Memory B cell (primary cell): Measurements from ENCODE around the gene NPM3.
"Not testable (repeated sequence)": the region's sequence is repeated elsewhere in the genome, so short reads cannot be mapped to it uniquely, and the experiment has no call there.

Experiments
- ATAC-seq: fragments of 150-1000 bp; cut with Tn5 transposase; 2 replicates; pipeline ENCODE4 v1.10.0; 2021; ENCODE audit warnings: low read depth, mild to moderate bottlenecking, moderate library complexity
- DNase-seq, 2 donors: peaks; one replicate each; pipeline ENCODE4 v3.0.0; 2022; ENCODE audit warnings: low spot score in 2 of 2
- H3K27ac Mint-ChIP-seq: one replicate; pipeline ENCODE4 v1.8.0; 2022; ENCODE audit warnings: mild to moderate bottlenecking, moderate library complexity, mixed read lengths
- H3K27me3 Mint-ChIP-seq: one replicate; pipeline ENCODE4 v1.8.0; 2022; ENCODE audit warnings: mixed read lengths
- H3K36me3 Mint-ChIP-seq: one replicate; pipeline ENCODE4 v1.8.0; 2022; ENCODE audit warnings: mild to moderate bottlenecking, mixed read lengths
- H3K4me1 Mint-ChIP-seq: one replicate; pipeline ENCODE4 v1.8.0; 2022; ENCODE audit warnings: mixed read lengths
- H3K4me3 Mint-ChIP-seq: one replicate; pipeline ENCODE4 v1.8.0; 2022; ENCODE audit warnings: mild to moderate bottlenecking, moderate library complexity, mixed read lengths
- H3K9me3 Mint-ChIP-seq: one replicate; pipeline ENCODE4 v1.8.0; 2022; ENCODE audit warnings: mixed read lengths

Gene NPM3

GRCh38 chr10:101817337-101818118, 34.3 kb upstream of the NPM3 start:
- Mint-ChIP-seq H3K36me3 (peaks cover 9% of the 10 kb centered on the region), H3K4me1 (peaks cover 31% of the 10 kb centered on the region), H3K4me3 (peak overlapping the region; percentile 95), H3K9me3 (no peaks in the 10 kb centered on the region), H3K27me3 (no peaks in the 10 kb centered on the region), H3K27ac (peak overlapping the region; percentile 95)
- ATAC-seq (peak; percentile 0), DNase-seq (no peak)

DNA sequence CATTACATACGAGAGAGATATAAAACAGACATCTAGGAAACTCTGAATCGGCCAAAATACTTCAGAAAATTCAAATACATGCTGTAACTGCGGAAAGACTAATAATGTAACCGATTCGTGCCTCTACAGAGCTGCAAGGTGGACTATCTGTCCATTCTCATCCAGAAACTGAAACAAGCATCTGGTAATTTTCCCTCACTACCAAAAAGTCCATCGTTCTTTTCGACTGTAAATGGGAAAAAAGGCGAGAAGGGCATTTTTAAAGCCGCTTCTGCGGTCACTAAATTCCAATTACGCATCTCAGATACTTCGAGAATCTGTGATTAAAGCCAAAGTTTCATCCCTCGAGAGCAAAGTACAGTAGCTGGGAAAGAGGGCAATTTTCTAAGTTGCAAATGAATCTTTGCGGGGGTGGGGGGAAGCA, 33.7 kb upstream of the NPM3 start:
- peaks cover 31% of the 10 kb centered on the region for H3K4me1 Mint-ChIP-seq
- no peaks in the 10 kb centered on the region for H3K9me3 Mint-ChIP-seq
- no peaks in the 10 kb centered on the region for H3K27me3 Mint-ChIP-seq
- ATAC-seq, result no peak
- H3K27ac Mint-ChIP-seq, result peak overlapping the region; percentile 95
- H3K4me3 Mint-ChIP-seq, result peak overlapping the region; percentile 95
- no peak for DNase-seq
- H3K36me3 Mint-ChIP-seq, result peaks cover 9% of the 10 kb centered on the region

DNA sequence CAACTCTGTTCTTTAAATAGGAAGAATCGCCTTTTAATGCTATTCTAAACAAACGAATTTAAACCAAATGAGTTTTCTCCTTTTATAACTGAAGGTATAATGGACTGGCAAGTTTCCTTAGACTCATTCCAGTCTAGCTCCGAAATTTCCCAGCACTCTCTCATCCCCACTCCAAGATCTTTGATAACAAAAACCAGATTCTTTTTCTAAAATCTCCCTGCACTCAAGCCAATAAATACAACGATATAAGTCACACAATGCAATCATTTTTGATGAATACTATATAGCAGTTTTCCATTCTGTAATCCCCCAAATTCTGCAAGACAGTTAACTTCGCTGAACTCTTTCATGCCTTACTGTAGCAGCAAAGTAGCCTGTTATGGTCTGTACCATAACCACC, 33.1 kb upstream of the NPM3 start:
- Mint-ChIP-seq H3K36me3 (peaks cover 6% of the 10 kb centered on the region), H3K4me1 (peaks cover 27% of the 10 kb centered on the region), H3K4me3 (peak overlapping the region; percentile 95), H3K9me3 (no peaks in the 10 kb centered on the region), H3K27ac (peak overlapping the region; percentile 95), H3K27me3 (no peaks in the 10 kb centered on the region)
- ATAC-seq (no peak), DNase-seq (no peak)

DNA sequence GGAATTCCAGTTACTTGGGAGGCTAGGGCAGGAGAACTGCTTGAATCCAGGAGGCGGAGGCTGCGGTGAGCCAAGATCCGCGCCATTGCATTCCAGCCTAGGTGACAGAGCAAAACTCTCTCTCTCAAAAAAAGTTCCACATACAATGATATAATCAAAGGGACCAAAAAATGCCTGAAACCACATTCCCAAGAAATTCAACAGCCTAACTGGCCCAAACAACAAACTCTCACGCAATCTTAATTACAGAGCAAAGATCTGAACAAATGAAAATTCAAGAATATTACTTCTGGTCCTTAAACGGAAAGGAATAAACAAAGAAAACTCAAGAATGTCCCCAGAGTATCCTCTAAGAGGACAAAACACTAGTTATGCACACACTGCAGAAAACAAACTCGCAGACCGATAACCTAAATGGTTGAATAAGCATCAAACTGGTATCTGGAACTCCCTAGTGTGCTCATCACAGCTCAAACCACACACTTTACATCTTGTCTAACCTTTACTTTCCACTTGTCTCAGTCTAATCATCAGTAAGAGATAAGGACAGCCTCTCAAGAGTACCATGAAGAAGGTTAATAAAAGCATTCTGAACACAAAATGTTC, 31.3 kb upstream of the NPM3 start:
- H3K4me3 Mint-ChIP-seq, result peak overlapping the region; percentile 95
- peaks cover 11% of the 10 kb centered on the region for H3K36me3 Mint-ChIP-seq
- no peaks in the 10 kb centered on the region for H3K9me3 Mint-ChIP-seq
- H3K27me3 Mint-ChIP-seq, result no peaks in the 10 kb centered on the region
- H3K27ac Mint-ChIP-seq, result peak overlapping the region; percentile 95
- no peak for DNase-seq
- H3K4me1 Mint-ChIP-seq, result peaks cover 28% of the 10 kb centered on the region
- peak; percentile 30 for ATAC-seq

GRCh38 chr10:101812606-101813005, 29.4 kb upstream of the NPM3 start:
- H3K27ac Mint-ChIP-seq, result peak overlapping the region; percentile 55
- H3K36me3 Mint-ChIP-seq, result peaks cover 10% of the 10 kb centered on the region
- DNase-seq (no peak), ATAC-seq (no peak)
- peaks cover 21% of the 10 kb centered on the region for H3K4me1 Mint-ChIP-seq
- H3K9me3 Mint-ChIP-seq, result no peaks in the 10 kb centered on the region
- H3K27me3 Mint-ChIP-seq, result no peaks in the 10 kb centered on the region
- no peak overlapping the region for H3K4me3 Mint-ChIP-seq

DNA sequence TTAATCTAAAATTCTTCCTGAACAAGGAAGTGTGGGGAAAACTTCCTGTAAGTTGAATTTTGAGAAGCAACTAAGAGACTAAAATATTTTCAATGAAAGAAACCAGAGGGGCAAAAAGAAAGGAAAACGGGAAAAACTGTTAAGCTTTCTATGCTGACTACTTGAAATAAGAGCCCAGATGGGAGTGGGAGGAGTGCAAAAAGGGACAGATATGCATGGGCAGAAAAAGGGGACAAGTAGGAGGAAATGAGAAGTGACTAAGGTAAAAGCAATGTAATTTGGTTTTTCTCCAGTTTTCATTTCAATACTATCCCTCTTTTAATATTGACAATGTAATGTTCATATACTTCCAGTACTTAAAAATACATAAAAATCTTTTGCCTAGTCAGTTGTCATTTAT, 23.9 kb upstream of the NPM3 start:
- Mint-ChIP-seq H3K9me3 (no peaks in the 10 kb centered on the region), H3K4me1 (peaks cover 5% of the 10 kb centered on the region), H3K4me3 (no peak overlapping the region), H3K36me3 (peaks cover 16% of the 10 kb centered on the region), H3K27ac (no peak overlapping the region), H3K27me3 (no peaks in the 10 kb centered on the region)
- DNase-seq (no peak), ATAC-seq (no peak)

DNA sequence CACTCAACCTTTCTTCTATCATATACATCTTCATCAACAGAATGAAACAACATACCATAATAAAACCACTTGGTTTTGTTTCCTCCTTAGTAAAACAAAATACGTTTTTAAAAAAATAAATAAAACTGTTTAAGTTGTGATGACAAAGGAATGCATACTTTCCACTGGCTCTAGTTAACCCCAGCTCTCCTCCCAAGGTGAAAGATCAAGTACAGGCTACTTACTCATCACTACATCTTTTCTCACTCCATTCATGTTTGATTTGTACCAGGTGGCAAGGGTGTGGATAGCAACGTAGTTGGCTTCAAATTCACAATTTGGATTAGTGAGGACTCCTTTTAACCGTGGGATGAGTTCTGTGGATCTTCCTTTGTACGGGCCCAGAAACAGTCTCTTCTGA, 20.3 kb upstream of the NPM3 start:
- no peaks in the 10 kb centered on the region for H3K9me3 Mint-ChIP-seq
- H3K4me1 Mint-ChIP-seq, result peaks cover 10% of the 10 kb centered on the region
- H3K27ac Mint-ChIP-seq, result no peak overlapping the region
- H3K4me3 Mint-ChIP-seq, result no peak overlapping the region
- no peaks in the 10 kb centered on the region for H3K27me3 Mint-ChIP-seq
- DNase-seq (no peak), ATAC-seq (no peak)
- H3K36me3 Mint-ChIP-seq, result peaks cover 28% of the 10 kb centered on the region

- no peak for DNase-seq
- Mint-ChIP-seq H3K27me3 (no peaks in the 10 kb centered on the region), H3K4me3 (no peak overlapping the region), H3K4me1 (peaks cover 7% of the 10 kb centered on the region), H3K36me3 (peaks cover 40% of the 10 kb centered on the region), H3K27ac (no peak overlapping the region), H3K9me3 (no peaks in the 10 kb centered on the region)
- ATAC-seq, result no peak
Measured at GRCh38 chr10:101797403-101798059, 14.3 kb upstream of the NPM3 start.

- Mint-ChIP-seq H3K36me3 (peaks cover 28% of the 10 kb centered on the region), H3K9me3 (no peaks in the 10 kb centered on the region), H3K4me3 (no peak overlapping the region), H3K27me3 (no peaks in the 10 kb centered on the region), H3K27ac (no peak overlapping the region), H3K4me1 (no peaks in the 10 kb centered on the region)
- ATAC-seq (no peak), DNase-seq (no peak)
Measured at GRCh38 chr10:101793526-101793925, 10.3 kb upstream of the NPM3 start.

GRCh38 chr10:101789686-101790085, 6.4 kb upstream of the NPM3 start:
- Mint-ChIP-seq H3K27ac (no peak overlapping the region), H3K27me3 (no peaks in the 10 kb centered on the region), H3K36me3 (peaks cover 32% of the 10 kb centered on the region), H3K9me3 (no peaks in the 10 kb centered on the region), H3K4me3 (no peak overlapping the region), H3K4me1 (peaks cover 8% of the 10 kb centered on the region)
- DNase-seq, result no peak
- ATAC-seq, result no peak

DNA sequence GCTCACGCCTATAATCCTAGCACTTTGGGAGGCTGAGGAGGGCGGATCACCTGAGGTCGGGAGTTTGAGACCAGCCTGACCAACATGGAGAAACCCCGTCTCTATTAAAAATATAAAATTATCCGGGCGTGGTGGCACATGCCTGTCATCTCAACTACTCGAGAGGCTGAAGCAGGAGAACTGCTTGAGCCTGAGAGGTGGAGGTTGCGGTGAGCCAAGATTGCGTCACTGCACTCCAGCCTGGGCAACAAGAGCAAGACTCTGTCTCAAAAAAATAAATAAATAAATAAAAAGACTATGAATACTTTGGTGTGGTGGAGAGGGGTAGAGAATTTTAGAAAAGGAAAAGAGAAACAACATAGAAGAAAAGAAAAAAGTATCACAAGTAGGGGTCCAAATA, 6.0 kb upstream of the NPM3 start:
- not testable (repeated sequence) for H3K4me3 Mint-ChIP-seq, H3K27me3 Mint-ChIP-seq, ATAC-seq, H3K27ac Mint-ChIP-seq, DNase-seq, H3K9me3 Mint-ChIP-seq
- H3K4me1 Mint-ChIP-seq, result peaks cover 13% of the 10 kb centered on the region
- H3K36me3 Mint-ChIP-seq, result peaks cover 29% of the 10 kb centered on the region

DNA sequence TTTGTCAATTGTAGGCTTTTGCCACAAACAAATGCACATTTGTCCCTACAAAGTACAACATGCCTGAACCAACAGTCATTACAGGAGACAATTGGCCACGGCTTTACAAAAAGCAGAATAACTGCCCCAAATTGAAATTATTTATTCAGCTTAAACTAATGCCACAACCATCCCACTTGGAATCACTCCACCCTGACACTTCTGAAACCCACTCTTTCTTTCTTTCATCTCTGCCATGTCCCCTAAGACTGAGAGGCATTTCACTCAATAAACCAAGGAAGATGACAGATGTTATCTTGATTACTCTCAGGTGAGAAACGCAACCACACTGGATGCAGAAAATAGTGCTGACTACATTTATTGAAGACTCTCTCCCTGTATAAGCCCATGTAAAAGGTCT, 2.6 kb upstream of the NPM3 start:
- peaks cover 35% of the 10 kb centered on the region for H3K4me1 Mint-ChIP-seq
- H3K9me3 Mint-ChIP-seq, result no peaks in the 10 kb centered on the region
- DNase-seq (no peak), ATAC-seq (no peak)
- H3K36me3 Mint-ChIP-seq, result peaks cover 20% of the 10 kb centered on the region
- peak overlapping the region; percentile 72 for H3K27ac Mint-ChIP-seq
- no peak overlapping the region for H3K4me3 Mint-ChIP-seq
- H3K27me3 Mint-ChIP-seq, result no peaks in the 10 kb centered on the region

GRCh38 chr10:101784558-101784957, 1.3 kb upstream of the NPM3 start:
- DNase-seq (no peak), ATAC-seq (no peak)
- Mint-ChIP-seq H3K36me3 (peaks cover 20% of the 10 kb centered on the region), H3K27me3 (no peaks in the 10 kb centered on the region), H3K27ac (peak overlapping the region; percentile 61), H3K4me1 (peaks cover 35% of the 10 kb centered on the region), H3K4me3 (no peak overlapping the region), H3K9me3 (no peaks in the 10 kb centered on the region)

DNA sequence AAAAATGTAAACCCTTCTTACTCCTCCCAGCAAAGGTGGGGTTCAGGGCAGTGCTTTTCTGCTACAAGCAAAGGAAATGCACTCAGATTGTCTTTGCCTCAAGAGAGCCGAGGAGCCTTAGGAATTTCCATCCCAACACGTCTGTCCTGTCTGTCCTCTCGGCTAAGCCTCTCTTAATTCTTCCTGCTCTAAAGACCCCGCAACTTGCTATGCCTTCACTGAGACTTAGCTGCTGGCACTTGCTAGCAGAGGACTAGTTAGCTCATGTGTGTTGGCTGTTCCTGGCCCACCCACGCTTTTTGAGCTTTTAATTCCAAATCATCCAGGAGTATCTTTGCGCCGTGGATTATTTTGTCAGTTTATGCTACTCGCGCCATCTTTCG, 481 bp upstream of the NPM3 start:
- Mint-ChIP-seq H3K27ac (peak overlapping the region; percentile 61), H3K9me3 (no peaks in the 10 kb centered on the region), H3K4me3 (peak overlapping the region; percentile 99), H3K36me3 (peaks cover 17% of the 10 kb centered on the region), H3K27me3 (peaks cover 5% of the 10 kb centered on the region), H3K4me1 (peaks cover 42% of the 10 kb centered on the region)
- ATAC-seq (no peak), DNase-seq (no peak)
